Stomach (tissue), 4 donors: ENCODE data around the gene AATF.

ENCODE experiments used
- EP300 ChIP-seq: sonication (generic); formaldehyde crosslinking; IDR thresholded peaks from one replicate; pipeline ENCODE4 v1.6.1; 2017; ENCODE audit warnings: antibody characterized with exemption
- POLR2A ChIP-seq, 4 donors: fragments of 450-650 bp; IDR thresholded peaks; one replicate each; pipeline ENCODE4 v1.6.1; 2016; ENCODE audit warnings: antibody characterized with exemption in 4 of 4, control low read depth in 2 of 4, mild to moderate bottlenecking in 1 of 4, moderate library complexity in 1 of 4
- POLR2AphosphoS5 ChIP-seq, 3 donors: sonication (generic); formaldehyde crosslinking; IDR thresholded peaks; one replicate each; pipeline ENCODE4 v1.6.1; 2016; ENCODE audit warnings: antibody characterized with exemption in 3 of 3
- TF ChIP-seq, protein P1 (sequence below), 7 experiments: fragments of 450-650 bp in 4 of 7; fragments of 200-600 bp in 3 of 7; sonication (generic) in 3 of 7; IDR thresholded peaks; one replicate each; pipeline ENCODE4 v1.5.1; 2016 to 2019; ENCODE audit warnings: antibody characterized with exemption in 7 of 7, control low read depth in 2 of 7, mild to moderate bottlenecking in 1 of 7

- TF ChIP-seq POLR2A (IDR thresholded peaks at IDR 0.05) (no peak), POLR2AphosphoS5 (IDR thresholded peaks at IDR 0.05) (no peak), EP300 (no peak)
- TF ChIP-seq, protein P1, sequence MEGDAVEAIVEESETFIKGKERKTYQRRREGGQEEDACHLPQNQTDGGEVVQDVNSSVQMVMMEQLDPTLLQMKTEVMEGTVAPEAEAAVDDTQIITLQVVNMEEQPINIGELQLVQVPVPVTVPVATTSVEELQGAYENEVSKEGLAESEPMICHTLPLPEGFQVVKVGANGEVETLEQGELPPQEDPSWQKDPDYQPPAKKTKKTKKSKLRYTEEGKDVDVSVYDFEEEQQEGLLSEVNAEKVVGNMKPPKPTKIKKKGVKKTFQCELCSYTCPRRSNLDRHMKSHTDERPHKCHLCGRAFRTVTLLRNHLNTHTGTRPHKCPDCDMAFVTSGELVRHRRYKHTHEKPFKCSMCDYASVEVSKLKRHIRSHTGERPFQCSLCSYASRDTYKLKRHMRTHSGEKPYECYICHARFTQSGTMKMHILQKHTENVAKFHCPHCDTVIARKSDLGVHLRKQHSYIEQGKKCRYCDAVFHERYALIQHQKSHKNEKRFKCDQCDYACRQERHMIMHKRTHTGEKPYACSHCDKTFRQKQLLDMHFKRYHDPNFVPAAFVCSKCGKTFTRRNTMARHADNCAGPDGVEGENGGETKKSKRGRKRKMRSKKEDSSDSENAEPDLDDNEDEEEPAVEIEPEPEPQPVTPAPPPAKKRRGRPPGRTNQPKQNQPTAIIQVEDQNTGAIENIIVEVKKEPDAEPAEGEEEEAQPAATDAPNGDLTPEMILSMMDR (IDR thresholded peaks at IDR 0.05) = no peak
Observed at GRCh38 chr17:36937001-36937958, 11.5 kb upstream of the AATF start, which contains the start of gene LHX1.
